ENCODE results near the gene KCNJ3. TPM values are rescaled to one million over a fixed set of nuclear protein-coding genes. Genes with fewer than 3 reads are reported as not detected.

KCNJ3 gene
- total RNA-seq, 1 donor from 2014 or later, result not detected

GRCh38 chr2:154704991-154705390 lies 6.5 kb downstream of the KCNJ3 start:
- no peak overlapping the region for H3K27ac Mint-ChIP-seq
- H3K4me1 Mint-ChIP-seq, result no peaks in the 10 kb centered on the region
- H3K9me3 Mint-ChIP-seq, result no peaks in the 10 kb centered on the region
- no peak for DNase-seq
- intact Hi-C loops (cut with micrococcal nuclease), result no loop called here
- H3K27me3 Mint-ChIP-seq, result no peaks in the 10 kb centered on the region
- H3K4me3 Mint-ChIP-seq, result no peak overlapping the region
- POLR2A ChIA-PET, result no interaction called here
- CTCF ChIA-PET, result no interaction called here
- no peak for TF ChIP-seq CTCF (IDR thresholded peaks at IDR 0.05)
- ATAC-seq (ENCODE audit: low read depth), result no peak
- H3K36me3 Mint-ChIP-seq (ENCODE audit: low read depth), result no peaks in the 10 kb centered on the region

GRCh38 chr2:154706660-154707059 lies 8.2 kb downstream of the KCNJ3 start:
- TF ChIP-seq CTCF (IDR thresholded peaks at IDR 0.05), result no peak
- Mint-ChIP-seq H3K36me3 (ENCODE audit: low read depth) (no peaks in the 10 kb centered on the region), H3K27ac (no peak overlapping the region), H3K9me3 (no peaks in the 10 kb centered on the region), H3K4me3 (no peak overlapping the region), H3K27me3 (no peaks in the 10 kb centered on the region), H3K4me1 (no peaks in the 10 kb centered on the region)
- ChIA-PET POLR2A (no interaction called here), CTCF (no interaction called here)
- no peak for DNase-seq
- intact Hi-C loops (cut with micrococcal nuclease), result no loop called here
- ATAC-seq (ENCODE audit: low read depth), result no peak

GRCh38 chr2:154707994-154708575 lies 9.6 kb downstream of the KCNJ3 start:
- H3K27ac Mint-ChIP-seq, result no peak overlapping the region
- H3K9me3 Mint-ChIP-seq, result no peaks in the 10 kb centered on the region
- POLR2A ChIA-PET, result no interaction called here
- no peak overlapping the region for H3K4me3 Mint-ChIP-seq
- no peaks in the 10 kb centered on the region for H3K36me3 Mint-ChIP-seq (ENCODE audit: low read depth)
- DNase-seq (no peak), ATAC-seq (ENCODE audit: low read depth) (no peak)
- intact Hi-C loops (cut with micrococcal nuclease), result no loop called here
- no peaks in the 10 kb centered on the region for H3K4me1 Mint-ChIP-seq
- CTCF ChIA-PET, result no interaction called here
- no peak for TF ChIP-seq CTCF (IDR thresholded peaks at IDR 0.05)
- H3K27me3 Mint-ChIP-seq, result no peaks in the 10 kb centered on the region

GRCh38 chr2:154709215-154709614 lies 10.7 kb downstream of the KCNJ3 start:
- TF ChIP-seq CTCF (IDR thresholded peaks at IDR 0.05), result no peak
- ATAC-seq (ENCODE audit: low read depth) (no peak), DNase-seq (no peak)
- CTCF ChIA-PET, result no interaction called here
- Mint-ChIP-seq H3K36me3 (ENCODE audit: low read depth) (no peaks in the 10 kb centered on the region), H3K27me3 (no peaks in the 10 kb centered on the region), H3K9me3 (no peaks in the 10 kb centered on the region), H3K4me1 (no peaks in the 10 kb centered on the region), H3K4me3 (no peak overlapping the region), H3K27ac (no peak overlapping the region)
- intact Hi-C loops (cut with micrococcal nuclease), result no loop called here
- POLR2A ChIA-PET, result no interaction called here

- Mint-ChIP-seq H3K27ac (no peak overlapping the region), H3K9me3 (no peaks in the 10 kb centered on the region), H3K27me3 (no peaks in the 10 kb centered on the region), H3K4me3 (no peak overlapping the region), H3K4me1 (no peaks in the 10 kb centered on the region), H3K36me3 (ENCODE audit: low read depth) (no peaks in the 10 kb centered on the region)
- TF ChIP-seq CTCF (IDR thresholded peaks at IDR 0.05), result no peak
- POLR2A ChIA-PET, result no interaction called here
- DNase-seq (no peak), ATAC-seq (ENCODE audit: low read depth) (no peak)
- CTCF ChIA-PET, result no interaction called here
- intact Hi-C loops (cut with micrococcal nuclease), result no loop called here
Observed at GRCh38 chr2:154710078-154710477, 11.6 kb downstream of the KCNJ3 start.
